22Rv1 (cell line): ENCODE results near the gene HIVEP2.

ENCODE experiments used
- CTCF ChIP-seq: fragments of 450-650 bp; IDR thresholded peaks from 2 replicates; pipeline ENCODE4 v1.5.1; 2017; ENCODE audit warnings: mild to moderate bottlenecking
- ZFX ChIP-seq: fragments of 450-650 bp; IDR thresholded peaks from 2 replicates; pipeline ENCODE4 v1.6.1; 2017; ENCODE audit warnings: antibody characterized with exemption, borderline replicate concordance

DNA sequence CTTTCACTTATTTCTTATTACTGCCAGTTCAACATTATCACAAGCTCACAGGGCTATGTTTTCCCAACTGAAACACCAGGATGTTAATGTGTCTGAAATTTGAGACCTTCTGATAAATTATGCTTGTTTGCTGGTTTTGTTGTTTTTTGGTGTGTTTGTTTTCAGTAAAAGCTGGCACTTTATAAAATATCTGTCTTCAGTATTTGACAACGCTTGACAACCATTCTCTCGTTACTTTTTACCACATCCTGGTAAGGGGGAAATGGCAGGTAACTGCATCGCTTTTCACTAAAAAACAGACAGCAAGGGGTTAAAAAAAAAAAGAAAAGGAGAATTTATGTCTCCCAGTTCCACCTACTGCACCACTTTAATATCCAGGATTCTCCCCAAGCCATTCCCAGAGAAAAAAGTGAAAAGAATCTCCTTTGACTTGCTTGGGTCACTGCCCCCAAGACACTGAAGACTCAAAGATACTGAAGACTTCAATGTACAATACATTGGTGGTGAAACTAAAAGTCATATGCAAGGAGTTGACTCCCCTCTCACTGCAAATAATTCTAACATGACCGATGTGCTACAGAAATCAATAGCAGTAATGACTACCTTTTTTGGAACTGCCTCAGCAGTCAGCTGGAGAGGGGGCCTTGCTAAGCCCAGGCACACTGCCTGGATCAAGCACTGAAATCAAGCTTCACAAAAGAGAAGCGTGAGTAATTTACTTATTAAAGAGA lies 88.9 kb downstream of the HIVEP2 start:
- no peak for TF ChIP-seq CTCF
- no peak for TF ChIP-seq ZFX
